PC-9 (cell line): Measurements from ENCODE around the gene ESPN.

Experiments
- EZH2 ChIP-seq: fragments of 200-600 bp; sonication (generic); IDR thresholded peaks from 2 replicates; pipeline ENCODE4 v1.8.0; 2017; ENCODE audit warnings: antibody characterized with exemption, low read depth
- TF ChIP-seq, protein P1 (sequence below): fragments of 200-600 bp; sonication (generic); conservative IDR thresholded peaks from 2 replicates; pipeline ENCODE4 v1.6.1; 2017; ENCODE audit warnings: mixed run types, antibody characterized with exemption, mild to moderate bottlenecking, moderate library complexity

- TF ChIP-seq, protein P1, sequence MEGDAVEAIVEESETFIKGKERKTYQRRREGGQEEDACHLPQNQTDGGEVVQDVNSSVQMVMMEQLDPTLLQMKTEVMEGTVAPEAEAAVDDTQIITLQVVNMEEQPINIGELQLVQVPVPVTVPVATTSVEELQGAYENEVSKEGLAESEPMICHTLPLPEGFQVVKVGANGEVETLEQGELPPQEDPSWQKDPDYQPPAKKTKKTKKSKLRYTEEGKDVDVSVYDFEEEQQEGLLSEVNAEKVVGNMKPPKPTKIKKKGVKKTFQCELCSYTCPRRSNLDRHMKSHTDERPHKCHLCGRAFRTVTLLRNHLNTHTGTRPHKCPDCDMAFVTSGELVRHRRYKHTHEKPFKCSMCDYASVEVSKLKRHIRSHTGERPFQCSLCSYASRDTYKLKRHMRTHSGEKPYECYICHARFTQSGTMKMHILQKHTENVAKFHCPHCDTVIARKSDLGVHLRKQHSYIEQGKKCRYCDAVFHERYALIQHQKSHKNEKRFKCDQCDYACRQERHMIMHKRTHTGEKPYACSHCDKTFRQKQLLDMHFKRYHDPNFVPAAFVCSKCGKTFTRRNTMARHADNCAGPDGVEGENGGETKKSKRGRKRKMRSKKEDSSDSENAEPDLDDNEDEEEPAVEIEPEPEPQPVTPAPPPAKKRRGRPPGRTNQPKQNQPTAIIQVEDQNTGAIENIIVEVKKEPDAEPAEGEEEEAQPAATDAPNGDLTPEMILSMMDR = no peak
- no peak for TF ChIP-seq EZH2
Measured at GRCh38 chr1:6489383-6489765, 64.8 kb downstream of the ESPN start.
